Calu3 (cell line): ENCODE measurements around the gene IL1A. TPM values are rescaled to one million over a fixed set of nuclear protein-coding genes. Genes with fewer than 3 reads are reported as not detected.

Source experiments
- BruUV-seq: library from RNA; stranded (reverse); fragments of 400-500 nt; replicated peaks from 2 replicates; lab custom pipeline; 2021; lab: Mats Ljungman, UMichigan
- CTCF ChIA-PET: fragments of 300-600 bp; sonication (Branson Sonifier 250); formaldehyde crosslinking; loops from one replicate; lab custom pipeline; 2022; ENCODE audit warnings: antibody characterized with exemption; lab: Charles Lee
- DNase-seq: peaks from one replicate; pipeline ENCODE4 v3.0.0; 2022
- H3K27ac Mint-ChIP-seq: one replicate; pipeline ENCODE4 v1.8.0; 2022; ENCODE audit warnings: mixed read lengths; ENCODE audit not compliant: unreplicated experiment
- H3K27me3 Mint-ChIP-seq: one replicate; pipeline ENCODE4 v1.8.0; 2022; ENCODE audit warnings: mixed read lengths; ENCODE audit not compliant: unreplicated experiment
- H3K36me3 Mint-ChIP-seq: one replicate; pipeline ENCODE4 v1.8.0; 2022; ENCODE audit warnings: mild to moderate bottlenecking, moderate library complexity, mixed read lengths; ENCODE audit not compliant: insufficient read depth, unreplicated experiment
- H3K4me1 Mint-ChIP-seq: one replicate; pipeline ENCODE4 v1.8.0; 2022; ENCODE audit warnings: mild to moderate bottlenecking, low read depth, mixed read lengths; ENCODE audit not compliant: unreplicated experiment
- H3K4me3 Mint-ChIP-seq: one replicate; pipeline ENCODE4 v1.8.0; 2022; ENCODE audit warnings: mild to moderate bottlenecking, low read depth, moderate library complexity, mixed read lengths; ENCODE audit not compliant: unreplicated experiment
- H3K9me3 Mint-ChIP-seq: one replicate; pipeline ENCODE4 v1.8.0; 2022; ENCODE audit warnings: low read depth, mixed read lengths; ENCODE audit not compliant: unreplicated experiment
- intact Hi-C: fragments of 100-400 bp; cut with micrococcal nuclease; formaldehyde crosslinking; loops from one replicate; pipeline ENCODE4 v1.10.0; 2022; ENCODE audit not compliant: unreplicated experiment
- total RNA-seq: library from RNA; stranded (reverse); gene quantifications from 2 replicates; pipeline ENCODE4 v1.2.3, GENCODE V29; 2022
- TF ChIP-seq, protein P1 (sequence below): fragments of 200-600 bp; IDR thresholded peaks from one replicate; pipeline ENCODE4 v1.8.0; 2022; ENCODE audit warnings: antibody characterized with exemption; ENCODE audit not compliant: unreplicated experiment

The IL1A gene
- total RNA-seq, 1 experiment from 2014 or later: 14.4 TPM

DNA sequence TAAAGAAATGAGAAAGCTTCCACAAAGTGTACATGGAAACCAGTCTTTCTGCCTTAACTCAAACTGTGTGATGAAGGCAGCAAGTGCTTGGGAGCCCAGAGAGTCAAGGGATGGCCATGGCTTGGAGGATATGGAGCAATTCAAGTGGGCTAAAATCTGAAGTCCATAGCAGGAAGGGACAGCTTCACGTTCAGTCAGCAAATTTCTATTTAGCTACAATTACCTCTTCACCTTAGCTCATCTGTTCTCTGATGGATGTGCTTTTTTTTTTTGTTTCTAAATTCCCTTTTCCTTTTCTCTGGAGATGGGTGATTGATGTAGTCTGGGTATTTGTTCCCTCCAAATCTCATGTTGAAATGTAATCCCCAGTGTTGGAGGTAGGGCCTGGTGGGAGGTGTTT lies 4.9 kb upstream of the IL1A start:
- no TSS peak for BruUV-seq

DNA sequence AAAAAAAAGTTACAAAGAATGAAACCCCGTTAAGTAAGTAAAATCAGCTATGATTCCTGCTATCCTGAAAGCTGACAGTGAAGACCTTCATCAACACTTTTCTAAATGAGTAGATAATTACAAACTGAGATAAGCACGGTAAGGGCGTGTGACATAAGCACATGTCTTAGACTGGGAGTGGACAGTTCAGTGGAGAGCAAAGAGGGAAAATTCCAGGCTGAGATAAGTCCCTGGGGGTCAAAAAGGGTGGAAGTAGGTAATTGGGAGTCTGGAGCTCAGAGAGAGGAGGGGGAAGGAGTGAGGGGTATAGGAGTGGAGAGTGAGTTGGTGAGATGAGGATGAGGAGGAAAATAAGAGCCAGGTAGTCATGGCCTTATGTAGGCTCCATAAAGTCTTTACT lies 4.4 kb upstream of the IL1A start:
- Mint-ChIP-seq H3K4me1 (peaks cover 59% of the 10 kb centered on the region), H3K27ac (peak overlapping the region; percentile 22), H3K36me3 (peaks cover 15% of the 10 kb centered on the region), H3K4me3 (no peak overlapping the region), H3K27me3 (no peaks in the 10 kb centered on the region), H3K9me3 (peaks cover 3% of the 10 kb centered on the region)
- CTCF ChIA-PET: no interaction called here
- TF ChIP-seq, protein P1, sequence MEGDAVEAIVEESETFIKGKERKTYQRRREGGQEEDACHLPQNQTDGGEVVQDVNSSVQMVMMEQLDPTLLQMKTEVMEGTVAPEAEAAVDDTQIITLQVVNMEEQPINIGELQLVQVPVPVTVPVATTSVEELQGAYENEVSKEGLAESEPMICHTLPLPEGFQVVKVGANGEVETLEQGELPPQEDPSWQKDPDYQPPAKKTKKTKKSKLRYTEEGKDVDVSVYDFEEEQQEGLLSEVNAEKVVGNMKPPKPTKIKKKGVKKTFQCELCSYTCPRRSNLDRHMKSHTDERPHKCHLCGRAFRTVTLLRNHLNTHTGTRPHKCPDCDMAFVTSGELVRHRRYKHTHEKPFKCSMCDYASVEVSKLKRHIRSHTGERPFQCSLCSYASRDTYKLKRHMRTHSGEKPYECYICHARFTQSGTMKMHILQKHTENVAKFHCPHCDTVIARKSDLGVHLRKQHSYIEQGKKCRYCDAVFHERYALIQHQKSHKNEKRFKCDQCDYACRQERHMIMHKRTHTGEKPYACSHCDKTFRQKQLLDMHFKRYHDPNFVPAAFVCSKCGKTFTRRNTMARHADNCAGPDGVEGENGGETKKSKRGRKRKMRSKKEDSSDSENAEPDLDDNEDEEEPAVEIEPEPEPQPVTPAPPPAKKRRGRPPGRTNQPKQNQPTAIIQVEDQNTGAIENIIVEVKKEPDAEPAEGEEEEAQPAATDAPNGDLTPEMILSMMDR: no peak
- intact Hi-C loops: no loop called here
- BruUV-seq: no TSS peak
- no peak for DNase-seq

More for the DNA sequence above, 4.9 kb upstream of the IL1A start:
- Mint-ChIP-seq H3K4me1 (peaks cover 59% of the 10 kb centered on the region), H3K9me3 (peaks cover 3% of the 10 kb centered on the region), H3K4me3 (no peak overlapping the region), H3K36me3 (peaks cover 15% of the 10 kb centered on the region), H3K27ac (no peak overlapping the region), H3K27me3 (no peaks in the 10 kb centered on the region)
- intact Hi-C loops: no loop called here
- TF ChIP-seq, protein P1: no peak
- CTCF ChIA-PET: no interaction called here
- no peak for DNase-seq

DNA sequence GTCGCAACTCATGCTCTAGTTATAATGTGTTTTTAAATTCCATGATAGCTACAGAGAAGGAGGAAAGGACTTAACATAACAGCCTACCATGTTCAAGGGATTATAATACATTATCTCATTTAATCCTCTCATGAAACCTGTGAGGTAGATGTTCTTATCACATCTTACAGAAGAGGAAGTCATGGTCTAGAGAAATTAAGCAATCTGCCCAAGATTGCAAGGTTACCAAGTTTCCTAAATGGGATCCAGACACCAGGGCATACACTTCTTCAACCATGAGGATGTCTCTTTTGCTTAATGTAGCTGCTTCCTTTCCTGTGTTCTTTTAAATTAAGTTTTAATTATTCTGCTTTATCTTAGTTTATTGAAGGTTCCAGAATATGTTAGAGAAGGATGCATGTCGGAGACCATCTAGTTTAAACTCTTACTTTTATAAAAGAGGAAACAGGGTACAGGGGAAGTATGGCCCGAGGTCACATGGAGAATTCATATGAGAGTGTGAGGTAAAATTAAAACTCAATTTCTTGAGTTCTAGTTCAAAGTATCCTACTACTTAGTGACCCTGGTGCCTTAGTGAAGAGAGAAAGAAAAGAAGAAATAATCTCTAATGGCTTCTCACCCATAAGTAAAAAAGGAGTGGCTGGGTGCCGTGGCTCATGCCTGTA lies 3.6 kb upstream of the IL1A start:
- BruUV-seq: no TSS peak
- CTCF ChIA-PET: no interaction called here

DNA sequence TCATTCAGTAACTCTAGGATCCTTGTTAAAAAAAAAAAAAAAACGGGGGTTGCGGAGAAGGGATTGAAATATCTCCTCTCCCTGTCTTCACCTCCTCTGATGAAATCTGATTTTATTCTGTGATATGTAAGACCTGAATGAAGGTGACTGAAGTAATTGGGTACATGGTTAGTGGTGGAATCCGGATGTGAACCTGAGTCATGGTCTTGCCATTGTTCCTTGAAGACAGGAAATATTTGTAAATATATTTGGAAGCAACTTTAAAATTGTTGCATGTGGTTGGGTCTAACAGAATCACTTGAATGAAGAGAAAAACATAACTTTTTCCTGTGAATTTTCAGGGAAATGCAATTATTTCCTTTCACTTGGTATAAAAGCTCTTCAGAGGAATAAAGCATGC lies 3.0 kb upstream of the IL1A start:
- Mint-ChIP-seq H3K4me1 (peaks cover 54% of the 10 kb centered on the region), H3K4me3 (no peak overlapping the region), H3K9me3 (peaks cover 3% of the 10 kb centered on the region), H3K27ac (no peak overlapping the region), H3K36me3 (peaks cover 23% of the 10 kb centered on the region), H3K27me3 (no peaks in the 10 kb centered on the region)
- intact Hi-C loops: no loop called here
- DNase-seq: no peak
- CTCF ChIA-PET: interaction anchor here (0.6 kb wide), 1 partner anchor 36 kb away, joined by 5 read pairs; no protein-coding TSS in a partner anchor
- TF ChIP-seq, protein P1: no peak
- BruUV-seq: no TSS peak

More for the DNA sequence above, 3.6 kb upstream of the IL1A start:
- Mint-ChIP-seq H3K27ac (no peak overlapping the region), H3K36me3 (peaks cover 17% of the 10 kb centered on the region), H3K4me1 (peaks cover 57% of the 10 kb centered on the region), H3K4me3 (no peak overlapping the region), H3K9me3 (peaks cover 3% of the 10 kb centered on the region), H3K27me3 (no peaks in the 10 kb centered on the region)
- intact Hi-C loops: no loop called here
- TF ChIP-seq, protein P1: no peak
- no peak for DNase-seq
